Testis (tissue), 2 donors: ENCODE results near the gene MTARC2.

ENCODE experiments used
- POLR2A ChIP-seq: fragments of 450-650 bp; IDR thresholded peaks from one replicate; pipeline ENCODE4 v1.6.1; 2017; ENCODE audit warnings: antibody characterized with exemption, mild to moderate bottlenecking, moderate library complexity
- TF ChIP-seq, protein P1 (sequence below), 3 experiments: fragments of 450-650 bp in 2 of 3; fragments of 200-600 bp in 1 of 3; sonication (generic) in 1 of 3; IDR thresholded peaks; one replicate each; pipeline ENCODE4 v1.5.1; 2016 to 2019; ENCODE audit warnings: antibody characterized with exemption in 3 of 3, mild to moderate bottlenecking in 2 of 3, moderate library complexity in 1 of 3

DNA sequence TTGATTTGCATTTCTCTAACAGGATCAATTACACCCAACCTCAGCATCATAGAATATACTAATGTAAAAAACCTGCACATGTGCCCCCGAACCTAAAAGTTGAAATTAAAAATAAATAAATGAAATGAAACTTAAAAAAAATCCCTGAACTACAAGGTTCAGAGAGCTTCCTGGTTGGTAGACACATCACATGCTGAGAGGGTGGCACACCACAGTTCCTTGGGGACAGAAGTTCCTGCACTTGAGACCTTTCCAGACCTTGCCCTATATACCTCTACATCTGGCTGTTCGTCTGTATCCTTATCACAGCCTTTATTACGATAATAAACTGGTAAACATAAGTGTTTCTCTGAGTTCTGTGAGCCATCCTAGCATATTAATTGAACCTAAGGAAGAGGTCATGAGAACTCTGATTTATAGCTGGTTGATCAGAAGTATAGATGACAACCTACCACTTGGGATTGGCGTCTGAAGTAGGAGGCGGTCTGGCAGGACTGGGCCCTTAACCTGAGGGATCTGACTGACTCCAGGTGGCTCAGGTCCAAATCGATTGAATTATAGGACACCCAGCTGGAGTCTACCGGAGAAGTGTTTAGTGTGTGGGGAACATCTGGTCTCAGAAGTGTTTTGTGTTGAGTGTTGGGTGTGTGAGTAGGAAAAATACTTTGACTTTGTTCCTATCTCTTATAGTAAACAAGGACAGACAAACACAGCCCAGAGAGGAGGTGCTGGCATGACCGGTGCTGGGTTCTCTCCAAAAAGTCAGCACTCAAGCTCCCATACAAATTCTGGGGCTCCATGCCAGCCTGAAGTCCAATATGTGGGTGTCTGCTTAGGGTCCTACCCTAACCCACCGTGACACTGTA lies 39.0 kb upstream of the MTARC2 start:
- TF ChIP-seq, protein P1, sequence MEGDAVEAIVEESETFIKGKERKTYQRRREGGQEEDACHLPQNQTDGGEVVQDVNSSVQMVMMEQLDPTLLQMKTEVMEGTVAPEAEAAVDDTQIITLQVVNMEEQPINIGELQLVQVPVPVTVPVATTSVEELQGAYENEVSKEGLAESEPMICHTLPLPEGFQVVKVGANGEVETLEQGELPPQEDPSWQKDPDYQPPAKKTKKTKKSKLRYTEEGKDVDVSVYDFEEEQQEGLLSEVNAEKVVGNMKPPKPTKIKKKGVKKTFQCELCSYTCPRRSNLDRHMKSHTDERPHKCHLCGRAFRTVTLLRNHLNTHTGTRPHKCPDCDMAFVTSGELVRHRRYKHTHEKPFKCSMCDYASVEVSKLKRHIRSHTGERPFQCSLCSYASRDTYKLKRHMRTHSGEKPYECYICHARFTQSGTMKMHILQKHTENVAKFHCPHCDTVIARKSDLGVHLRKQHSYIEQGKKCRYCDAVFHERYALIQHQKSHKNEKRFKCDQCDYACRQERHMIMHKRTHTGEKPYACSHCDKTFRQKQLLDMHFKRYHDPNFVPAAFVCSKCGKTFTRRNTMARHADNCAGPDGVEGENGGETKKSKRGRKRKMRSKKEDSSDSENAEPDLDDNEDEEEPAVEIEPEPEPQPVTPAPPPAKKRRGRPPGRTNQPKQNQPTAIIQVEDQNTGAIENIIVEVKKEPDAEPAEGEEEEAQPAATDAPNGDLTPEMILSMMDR (IDR thresholded peaks at IDR 0.05): no peak
- no peak for TF ChIP-seq POLR2A
